GM19395 (cell line): ENCODE measurements around the gene SRCIN1.

ENCODE experiments used
- ATAC-seq: cut with Tn5 transposase; IDR thresholded peaks from one replicate; pipeline ENCODE4 v1.9.1; 2021; ENCODE audit warnings: mild to moderate bottlenecking, moderate library complexity; ENCODE audit not compliant: unreplicated experiment

Gene SRCIN1

GRCh38 chr17:38600416-38600815, 5.3 kb downstream of the SRCIN1 start:
- no peak for ATAC-seq

- no peak for ATAC-seq
These were observed 6.3 kb downstream of the SRCIN1 start for GRCh38 chr17:38599398-38599856.

- ATAC-seq = no peak
These were observed 6.8 kb downstream of the SRCIN1 start for GRCh38 chr17:38598995-38599394.

- ATAC-seq = no peak
These were observed 7.2 kb downstream of the SRCIN1 start for GRCh38 chr17:38598536-38598935.

GRCh38 chr17:38597375-38597774, 8.4 kb downstream of the SRCIN1 start:
- ATAC-seq = no peak

- ATAC-seq = no peak
These were observed 9.1 kb downstream of the SRCIN1 start for GRCh38 chr17:38596651-38597050.

GRCh38 chr17:38595892-38596291, 9.9 kb downstream of the SRCIN1 start:
- ATAC-seq = no peak

- no peak for ATAC-seq
These were observed 11.6 kb downstream of the SRCIN1 start for GRCh38 chr17:38594152-38594551.

GRCh38 chr17:38592487-38592886, 13.3 kb downstream of the SRCIN1 start:
- ATAC-seq = no peak

- no peak for ATAC-seq
These were observed 14.0 kb downstream of the SRCIN1 start for GRCh38 chr17:38591759-38592241.

GRCh38 chr17:38590988-38591758, 14.6 kb downstream of the SRCIN1 start:
- no peak for ATAC-seq

- ATAC-seq = no peak
These were observed 16.2 kb downstream of the SRCIN1 start for GRCh38 chr17:38589462-38590114.

- ATAC-seq = no peak
These were observed 17.0 kb downstream of the SRCIN1 start for GRCh38 chr17:38588788-38589174.

- no peak for ATAC-seq
These were observed 17.6 kb downstream of the SRCIN1 start for GRCh38 chr17:38587947-38588787.

- no peak for ATAC-seq
These were observed 18.5 kb downstream of the SRCIN1 start for GRCh38 chr17:38587203-38587602.

GRCh38 chr17:38586788-38587187, 19.0 kb downstream of the SRCIN1 start:
- ATAC-seq = no peak

- no peak for ATAC-seq
These were observed 19.7 kb downstream of the SRCIN1 start for GRCh38 chr17:38585918-38586529.

GRCh38 chr17:38585056-38585917, 20.5 kb downstream of the SRCIN1 start:
- no peak for ATAC-seq

GRCh38 chr17:38584350-38584925, 21.3 kb downstream of the SRCIN1 start:
- no peak for ATAC-seq
